GM12872 (cell line): ENCODE data around the gene CORO2B.

Experiments used
- CTCF ChIP-seq: IDR thresholded peaks from 3 replicates; pipeline ENCODE4 v1.5.1; 2011; ENCODE audit warnings: low read depth, mild to moderate bottlenecking, low read length, moderate library complexity; ENCODE audit not compliant: insufficient read depth

The CORO2B gene

GRCh38 chr15:68615301-68615700, 36.5 kb downstream of the CORO2B start:
- no peak for TF ChIP-seq CTCF

- no peak for TF ChIP-seq CTCF
These were observed 37.0 kb downstream of the CORO2B start for GRCh38 chr15:68615811-68616210.

- no peak for TF ChIP-seq CTCF
These were observed 37.6 kb downstream of the CORO2B start for GRCh38 chr15:68616397-68616796.

- no peak for TF ChIP-seq CTCF
These were observed 38.2 kb downstream of the CORO2B start for GRCh38 chr15:68617001-68617400.

GRCh38 chr15:68617777-68618176, 39.0 kb downstream of the CORO2B start:
- TF ChIP-seq CTCF: no peak

GRCh38 chr15:68618394-68618793, 39.6 kb downstream of the CORO2B start:
- no peak for TF ChIP-seq CTCF

GRCh38 chr15:68618908-68619698, 40.3 kb downstream of the CORO2B start:
- no peak for TF ChIP-seq CTCF
